ENCODE data around the gene LMNTD1. TPM values are rescaled to one million over a fixed set of nuclear protein-coding genes. Genes with fewer than 3 reads are reported as not detected.
"Not testable (repeated sequence)": the region's sequence is repeated elsewhere in the genome, so short reads cannot be mapped to it uniquely, and the experiment has no call there.

LMNTD1 gene, protein sequence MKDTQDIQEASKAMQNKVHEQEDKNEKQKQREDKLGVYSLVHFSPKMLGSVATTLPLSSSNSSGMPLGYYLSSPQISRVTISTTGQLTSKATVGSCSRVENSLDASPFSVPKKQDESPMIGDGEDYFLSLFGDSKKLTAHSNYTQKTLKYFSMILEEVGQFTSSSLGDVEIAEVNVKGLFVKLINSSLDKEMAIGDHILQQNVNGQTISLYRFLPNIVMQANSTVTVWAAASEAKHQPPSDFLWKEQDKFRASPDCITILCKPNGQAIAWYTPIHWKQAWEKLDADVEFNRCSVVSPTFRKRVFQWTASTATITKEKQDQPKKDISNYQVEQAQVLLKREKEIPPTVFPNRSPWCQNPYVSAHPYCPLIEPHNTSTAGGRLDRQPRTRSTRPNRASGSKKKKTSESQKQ
- total RNA-seq (2014; rRNA removed; shearing (Covaris generic)), result not detected in 2 replicates

GRCh38 chr12:25553098-25553497 lies at the start of gene LMNTD1:
LMNTD1 (minus strand) TSS chr12:25553283; CDS start chr12:25552959, 324 bp downstream.
- no peak for DNase-seq (ENCODE audit: low spot score)

DNA sequence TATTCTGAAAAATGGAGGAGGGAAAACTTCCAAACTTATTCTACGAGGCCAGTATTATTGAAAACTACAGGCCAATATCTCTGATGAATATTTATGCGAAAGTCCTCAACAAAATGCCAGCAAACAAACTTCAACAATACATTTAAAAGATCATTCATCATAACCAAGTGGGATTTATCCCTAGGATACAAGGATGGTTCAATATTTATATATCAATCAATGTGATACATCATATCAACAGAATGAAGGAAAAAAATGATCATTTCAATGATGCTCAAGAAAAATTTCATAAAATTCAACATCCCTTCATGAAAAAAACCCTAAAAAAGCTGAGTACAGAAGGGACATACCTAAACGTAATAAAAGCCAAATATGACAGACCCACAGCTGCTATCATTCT lies 45.9 kb upstream of the LMNTD1 start:
- no peak for DNase-seq (ENCODE audit: low spot score)

DNA sequence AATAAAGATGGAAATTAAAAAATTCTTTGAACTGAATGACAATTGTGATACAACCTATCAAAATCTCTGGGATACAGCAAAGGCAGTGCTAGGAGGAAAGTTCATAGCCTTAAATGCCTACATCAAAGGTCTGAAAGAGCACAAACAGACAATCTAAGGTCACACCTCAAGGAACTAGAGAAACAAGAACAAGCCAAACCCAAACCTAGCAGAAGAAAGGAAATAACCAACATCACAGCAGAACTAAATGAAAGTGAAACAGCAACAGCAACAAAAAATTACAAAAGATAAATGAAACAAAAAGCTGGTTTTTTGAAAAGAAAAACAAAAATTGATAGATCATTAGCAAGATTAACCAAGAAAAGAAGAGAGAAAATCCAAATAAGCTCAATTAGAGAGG lies 42.4 kb upstream of the LMNTD1 start:
- DNase-seq (ENCODE audit: low spot score), result not testable (repeated sequence)

- no peak for DNase-seq (ENCODE audit: low spot score)
Measured at GRCh38 chr12:25594376-25594775, 41.3 kb upstream of the LMNTD1 start.

- DNase-seq (ENCODE audit: low spot score), result no peak
Measured at GRCh38 chr12:25592725-25593495, 39.8 kb upstream of the LMNTD1 start.

- DNase-seq (ENCODE audit: low spot score), result peak; percentile 23
Measured at GRCh38 chr12:25591144-25591543, 38.1 kb upstream of the LMNTD1 start.

- DNase-seq (ENCODE audit: low spot score), result no peak
Measured at GRCh38 chr12:25590011-25590721, 37.1 kb upstream of the LMNTD1 start.

GRCh38 chr12:25587346-25587745 lies 34.3 kb upstream of the LMNTD1 start:
- no peak for DNase-seq (ENCODE audit: low spot score)

DNA sequence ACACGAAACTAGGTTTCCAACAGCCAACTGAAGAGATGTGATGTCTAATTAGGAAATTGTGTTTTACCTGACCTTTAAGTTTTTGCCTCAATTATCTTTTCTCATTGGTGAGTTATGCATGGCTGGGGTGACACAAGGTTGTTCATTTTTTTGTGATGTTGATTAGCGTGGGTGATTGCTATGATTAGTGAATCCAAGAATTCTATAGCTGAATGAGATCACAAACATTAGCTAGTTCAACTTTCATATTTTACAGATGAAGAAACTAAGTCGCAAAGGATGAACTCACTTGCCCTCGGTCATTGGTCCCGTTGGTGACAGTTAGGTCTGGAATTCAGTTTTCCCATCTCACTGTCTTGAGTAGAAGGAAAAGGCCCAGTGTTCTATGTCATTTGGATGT lies 32.6 kb upstream of the LMNTD1 start:
- DNase-seq (ENCODE audit: low spot score), result no peak

- DNase-seq (ENCODE audit: low spot score), result peak; percentile 6
Measured at GRCh38 chr12:25585021-25585523, 32.0 kb upstream of the LMNTD1 start.

DNA sequence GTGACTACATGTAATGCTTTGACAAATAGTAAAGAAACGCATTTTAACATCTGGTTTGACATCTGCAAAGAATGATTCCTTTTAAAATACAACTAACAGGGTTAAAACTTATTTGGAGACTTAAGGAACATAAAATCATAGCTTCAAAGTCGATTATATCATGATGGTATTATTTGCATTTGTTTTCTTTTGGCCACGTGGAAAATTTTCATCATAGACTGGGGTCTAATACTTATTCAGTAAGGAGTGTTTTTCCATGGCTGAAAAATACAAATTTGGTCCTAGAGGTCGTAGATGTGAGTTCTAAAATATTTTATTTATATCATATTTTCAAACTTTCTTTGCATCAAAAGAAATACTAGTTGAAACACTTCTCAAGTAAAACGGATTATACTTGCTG lies 31.5 kb upstream of the LMNTD1 start:
- DNase-seq (ENCODE audit: low spot score), result no peak

- DNase-seq (ENCODE audit: low spot score), result peak; percentile 12
Measured at GRCh38 chr12:25583545-25583944, 30.5 kb upstream of the LMNTD1 start.

DNA sequence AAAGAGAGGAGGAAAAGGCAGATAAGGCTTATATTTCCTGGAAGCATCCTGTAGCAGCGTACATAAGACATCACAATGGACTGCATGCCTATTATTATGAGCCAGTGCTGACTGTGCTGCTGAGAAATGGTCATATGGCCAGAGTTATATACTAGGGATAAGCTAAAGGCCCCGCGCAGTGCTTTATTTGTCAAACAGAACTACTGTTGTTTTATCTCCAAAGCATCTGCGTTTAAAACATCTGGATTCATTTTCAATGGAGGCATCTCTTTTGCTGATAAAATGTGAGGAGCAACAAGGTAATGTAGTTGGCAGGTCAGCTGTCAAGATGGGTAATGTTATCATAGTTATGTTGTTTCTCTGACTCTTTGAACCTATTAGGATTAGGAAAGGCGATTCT lies 28.0 kb upstream of the LMNTD1 start:
- DNase-seq (ENCODE audit: low spot score), result no peak

GRCh38 chr12:25578411-25579143 lies 25.5 kb upstream of the LMNTD1 start:
- no peak for DNase-seq (ENCODE audit: low spot score)

- DNase-seq (ENCODE audit: low spot score), result no peak
Measured at GRCh38 chr12:25574761-25575160, 21.7 kb upstream of the LMNTD1 start.

DNA sequence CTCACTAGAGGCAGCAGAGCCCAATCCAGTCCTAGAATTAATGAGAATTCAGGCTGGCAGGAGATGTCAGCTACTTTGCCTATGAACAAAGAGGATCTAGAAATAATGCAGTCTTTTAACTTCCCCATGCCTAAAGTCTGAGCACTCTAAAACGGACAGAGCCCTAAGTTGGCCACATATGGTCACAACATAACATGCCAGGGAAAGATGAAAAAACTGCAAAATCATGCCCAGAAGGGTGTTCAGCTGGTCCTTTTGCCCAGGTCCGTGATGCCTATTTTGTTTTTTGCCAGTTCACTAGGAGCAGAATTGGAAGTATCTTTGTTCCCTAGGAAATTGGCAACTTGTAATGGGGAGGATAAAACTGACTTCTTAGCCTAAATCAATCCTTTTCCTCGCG lies 20.3 kb upstream of the LMNTD1 start:
- DNase-seq (ENCODE audit: low spot score), result no peak

DNA sequence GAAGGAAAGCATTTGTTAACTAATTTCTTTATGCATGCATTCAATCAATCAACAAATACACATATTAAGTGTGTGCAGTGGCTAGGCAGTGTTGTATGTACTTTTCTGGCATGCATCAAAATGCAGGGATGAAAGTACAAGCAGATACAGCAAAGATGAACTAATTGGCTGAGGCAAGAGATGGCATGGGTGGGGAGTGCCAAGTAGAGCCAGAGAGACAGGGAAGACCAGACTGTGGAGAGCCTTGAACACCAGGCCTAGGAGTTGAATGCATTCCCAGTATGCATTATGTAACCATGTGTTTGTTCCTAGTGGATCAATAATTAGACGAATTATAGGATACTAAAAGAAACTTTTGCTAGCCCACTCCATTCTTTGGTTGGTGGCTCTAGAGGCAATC lies 17.3 kb upstream of the LMNTD1 start:
- DNase-seq (ENCODE audit: low spot score), result no peak

DNA sequence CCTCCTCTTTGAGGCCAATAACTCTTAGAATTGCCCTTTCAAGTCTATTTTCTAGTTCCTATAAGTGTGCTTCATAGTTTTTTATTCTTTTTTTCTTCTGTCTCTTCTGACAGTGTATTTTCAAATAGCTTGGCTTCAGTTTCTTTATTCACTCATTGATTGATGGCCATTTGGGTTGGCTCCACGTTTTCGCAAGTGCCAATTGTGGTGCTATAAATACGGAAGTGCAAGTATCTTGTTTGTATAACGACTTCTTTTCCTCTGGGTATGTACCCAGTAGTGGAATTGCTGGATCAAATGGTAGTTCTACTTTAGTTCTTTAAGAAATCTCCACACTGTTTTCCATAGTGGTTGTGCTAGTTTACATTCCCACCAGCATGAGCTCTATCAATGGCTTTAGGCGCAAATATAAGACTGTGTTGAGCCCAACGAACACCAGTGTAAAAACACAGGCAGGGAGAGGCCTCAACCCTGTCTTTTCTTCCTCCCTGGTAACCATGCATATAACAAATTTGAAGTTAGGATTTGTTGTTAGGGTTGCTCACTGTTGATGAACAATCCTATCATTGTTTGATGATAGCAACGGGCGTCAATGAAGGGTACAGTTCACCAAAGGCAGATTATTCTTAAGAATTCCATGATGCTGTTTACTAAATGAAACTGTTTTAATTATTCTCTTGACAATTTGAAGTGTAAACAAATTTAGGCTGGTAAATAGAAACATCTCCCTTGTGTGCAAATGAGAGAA lies 13.3 kb upstream of the LMNTD1 start:
- no peak for DNase-seq (ENCODE audit: low spot score)

DNA sequence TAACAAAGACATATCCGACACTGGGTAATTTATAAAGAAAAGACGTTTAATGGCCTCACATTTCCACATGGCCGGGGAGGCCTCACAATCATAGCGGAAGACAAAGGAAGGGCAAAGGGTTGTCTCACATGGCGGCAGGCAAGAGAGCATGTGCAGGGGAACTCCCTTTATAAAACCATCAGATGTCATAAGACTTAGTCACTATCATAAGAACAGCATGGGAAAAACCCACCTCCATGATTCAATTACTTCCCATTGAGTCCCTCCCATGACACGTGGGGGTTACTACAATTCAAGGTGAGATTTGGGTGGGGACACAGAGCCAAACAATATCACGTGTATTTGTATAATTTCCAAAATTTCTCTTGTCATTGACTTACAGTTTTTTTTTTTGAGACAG lies 5.5 kb upstream of the LMNTD1 start:
- no peak for DNase-seq (ENCODE audit: low spot score)

DNA sequence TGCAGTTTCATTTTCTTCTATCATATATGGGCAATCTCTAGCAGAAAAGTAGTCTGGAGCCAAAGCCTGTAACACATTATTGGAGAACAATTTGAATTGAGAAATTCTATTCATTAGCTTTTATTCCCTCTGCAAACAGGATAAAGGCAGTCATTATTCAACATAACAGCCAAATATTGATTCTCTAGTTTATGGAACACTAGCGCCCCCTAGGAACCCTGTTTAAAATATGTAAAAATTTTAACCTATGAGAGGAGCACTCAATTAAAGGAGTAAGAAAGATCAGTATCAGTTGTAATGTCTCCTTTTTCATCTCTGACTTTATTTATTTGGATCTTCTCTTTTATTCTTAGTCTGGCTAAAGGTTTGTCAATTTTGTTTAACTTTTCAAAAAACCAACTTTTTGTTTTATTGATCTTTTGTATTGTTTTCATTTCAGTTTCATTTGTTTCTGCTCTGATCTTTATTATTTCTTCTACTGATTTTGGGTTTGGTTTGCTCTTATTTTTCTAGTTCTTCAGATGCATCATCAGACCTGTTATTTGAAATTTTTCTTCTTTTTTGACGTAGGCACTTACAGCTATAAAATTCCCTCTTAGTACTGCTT lies 4.8 kb upstream of the LMNTD1 start:
- DNase-seq (ENCODE audit: low spot score), result no peak
